H1 (cell line): ENCODE data around the gene PDYN. TPM values are rescaled to one million over a fixed set of nuclear protein-coding genes. Genes with fewer than 3 reads are reported as not detected.

Experiments
- CTCF ChIA-PET: fragments of 300-600 bp; sonication (Branson Sonifier 250); formaldehyde crosslinking; loops from one replicate; lab custom pipeline; 2021; ENCODE audit not compliant: partially characterized antibody; lab: Charles Lee
- POLR2A ChIA-PET: fragments of 300-600 bp; sonication (Branson Sonifier 250); formaldehyde crosslinking; loops from one replicate; lab custom pipeline; 2021; ENCODE audit warnings: inconsistent platforms; ENCODE audit not compliant: partially characterized antibody; lab: Charles Lee
- DNase-seq, 2 experiments: peaks; one replicate each; pipeline versions ENCODE4 v3.0.0 to v3.0.0-alpha.2; 2010 to 2022; ENCODE audit warnings: low spot score in 2 of 2, low read depth in 1 of 2, mixed read lengths in 1 of 2
- FAIRE-seq: peaks from 2 replicates; lab custom pipeline; 2011; peaks lifted over from hg19 to GRCh38; lab: Jason Lieb, UNC
- H2AFZ ChIP-seq: 2 replicates; pipeline ENCODE4 v1.8.1; 2012; ENCODE audit warnings: low read length, inconsistent platforms
- H2AK5ac ChIP-seq: 2 replicates; pipeline ENCODE4 v1.6.1; 2013; ENCODE audit warnings: low read depth, low read length
- H2BK120ac ChIP-seq: replicated peaks from 2 replicates; pipeline ENCODE3; 2013; ENCODE audit warnings: low read depth, low read length, inconsistent platforms
- H2BK12ac ChIP-seq: 2 replicates; pipeline ENCODE4 v1.6.1; 2013; ENCODE audit warnings: low read depth, low read length
- H2BK15ac ChIP-seq: 2 replicates; pipeline ENCODE4 v1.6.1; 2013; ENCODE audit warnings: low read length
- H2BK20ac ChIP-seq: 2 replicates; pipeline ENCODE4 v1.6.1; 2013; ENCODE audit warnings: low read length
- H2BK5ac ChIP-seq: 2 replicates; pipeline ENCODE4 v1.6.1; 2013; ENCODE audit warnings: low read depth, low read length
- H3K14ac ChIP-seq: 2 replicates; pipeline ENCODE4 v1.6.1; 2013; ENCODE audit warnings: inconsistent platforms; ENCODE audit not compliant: insufficient read length
- H3K18ac ChIP-seq: 2 replicates; pipeline ENCODE4 v1.6.1; 2013; ENCODE audit warnings: low read length; ENCODE audit errors: extremely low read depth
- H3K23ac ChIP-seq: 2 replicates; pipeline ENCODE4 v1.6.1; 2013; ENCODE audit warnings: inconsistent platforms; ENCODE audit not compliant: insufficient read length
- H3K23me2 ChIP-seq: 2 replicates; pipeline ENCODE4 v1.6.1; 2013; ENCODE audit warnings: low read depth, low read length
- H3K27ac ChIP-seq: 2 replicates; pipeline ENCODE4 v1.6.1; 2011; ENCODE audit warnings: low read depth, low read length, inconsistent platforms
- H3K27me3 ChIP-seq, 4 experiments: replicated peaks in 1 of 4; 1 replicate in 1 of 4; 2 replicates in 3 of 4; pipeline versions ENCODE4 v1.6.1 to v1.8.1; 2011 to 2013; ENCODE audit warnings: low read length in 3 of 4, mild to moderate bottlenecking in 3 of 4, inconsistent platforms in 2 of 4, mixed read lengths in 2 of 4, moderate library complexity in 1 of 4; ENCODE audit not compliant: control insufficient read depth in 3 of 4, insufficient read depth in 3 of 4; ENCODE audit errors: extremely low read depth in 1 of 4
- H3K36me3 ChIP-seq, 4 experiments: 2 replicates each; pipeline versions ENCODE4 v1.6.1 to v1.8.1; 2011 to 2013; ENCODE audit warnings: mild to moderate bottlenecking in 4 of 4, low read length in 3 of 4, moderate library complexity in 2 of 4, control low read depth in 1 of 4, inconsistent platforms in 1 of 4; ENCODE audit not compliant: insufficient read depth in 4 of 4, control insufficient read depth in 2 of 4
- H3K4ac ChIP-seq: replicated peaks from 2 replicates; pipeline ENCODE3; 2013; ENCODE audit warnings: low read length, low read depth, mixed read lengths, inconsistent platforms; ENCODE audit not compliant: insufficient read length
- H3K4me1 ChIP-seq, 4 experiments: replicated peaks in 1 of 4; 1 replicate in 1 of 4; 2 replicates in 3 of 4; pipeline versions ENCODE4 v1.6.1 to v1.8.1; 2011 to 2013; ENCODE audit warnings: low read length in 3 of 4, inconsistent platforms in 2 of 4, mixed read lengths in 1 of 4; ENCODE audit not compliant: insufficient read depth in 4 of 4, control insufficient read depth in 3 of 4
- H3K4me2 ChIP-seq, 2 experiments: 2 replicates each; pipeline versions ENCODE4 v1.6.1 to v1.8.1; 2011 to 2013; ENCODE audit warnings: low read depth in 2 of 2, low read length in 2 of 2, control low read depth in 1 of 2, inconsistent platforms in 1 of 2, mild to moderate bottlenecking in 1 of 2; ENCODE audit not compliant: insufficient read depth in 1 of 2
- H3K4me3 ChIP-seq, 4 experiments: fragments of 200-600, 300-600 bp in 1 of 4; sonication (generic), shearing (Covaris generic), sonication (Bioruptor Twin) in 1 of 4; 2 replicates each; pipeline versions ENCODE4 v1.5.1 to v1.8.1; 2011 to 2016; ENCODE audit warnings: low read length in 4 of 4, low read depth in 3 of 4, control low read depth in 2 of 4, inconsistent platforms in 2 of 4, mild to moderate bottlenecking in 2 of 4, mixed read lengths in 1 of 4, moderate library complexity in 1 of 4; ENCODE audit not compliant: insufficient read depth in 2 of 4; ENCODE audit errors: extremely low read depth in 1 of 4
- H3K56ac ChIP-seq: replicated peaks from 2 replicates; pipeline ENCODE3; 2013; ENCODE audit warnings: low read depth, mild to moderate bottlenecking, mixed read lengths, low read length, inconsistent platforms; ENCODE audit not compliant: insufficient read length
- H3K79me1 ChIP-seq: 2 replicates; pipeline ENCODE4 v1.6.1; 2013; ENCODE audit warnings: low read depth, low read length, control low read depth
- H3K79me2 ChIP-seq, 2 experiments: 2 replicates each; pipeline versions ENCODE4 v1.6.1 to v1.8.1; 2012 to 2013; ENCODE audit warnings: low read length in 2 of 2, mild to moderate bottlenecking in 2 of 2, inconsistent platforms in 1 of 2; ENCODE audit not compliant: insufficient read depth in 2 of 2, control insufficient read depth in 1 of 2
- H3K9ac ChIP-seq, 4 experiments: replicated peaks in 1 of 4; 1 replicate in 1 of 4; 2 replicates in 3 of 4; pipeline versions ENCODE4 v1.6.1 to v1.8.1; 2011 to 2013; ENCODE audit warnings: low read depth in 3 of 4, low read length in 3 of 4, control low read depth in 2 of 4, mild to moderate bottlenecking in 2 of 4, moderate library complexity in 2 of 4, inconsistent platforms in 1 of 4; ENCODE audit errors: extremely low read depth in 1 of 4
- H3K9me3 ChIP-seq, 2 experiments: 2 replicates each; pipeline versions ENCODE4 v1.6.1 to v1.8.1; 2012 to 2013; ENCODE audit warnings: mild to moderate bottlenecking in 2 of 2, moderate library complexity in 2 of 2, control low read depth in 1 of 2, inconsistent platforms in 1 of 2, low read depth in 1 of 2, low read length in 1 of 2, mixed read lengths in 1 of 2; ENCODE audit not compliant: insufficient read depth in 2 of 2
- H4K20me1 ChIP-seq, 2 experiments: replicated peaks in 1 of 2; 2 replicates each; pipeline versions ENCODE3 to v1.8.1; 2011 to 2013; ENCODE audit warnings: inconsistent platforms in 2 of 2, low read length in 2 of 2, mild to moderate bottlenecking in 1 of 2; ENCODE audit not compliant: insufficient read depth in 2 of 2, control insufficient read depth in 1 of 2
- H4K5ac ChIP-seq: 2 replicates; pipeline ENCODE4 v1.6.1; 2013; ENCODE audit warnings: low read length, low read depth, mixed read lengths, inconsistent platforms; ENCODE audit not compliant: insufficient read length
- H4K8ac ChIP-seq: 2 replicates; pipeline ENCODE4 v1.8.0; 2013; ENCODE audit warnings: mild to moderate bottlenecking, moderate library complexity, low read length, inconsistent platforms; ENCODE audit not compliant: insufficient read depth; ENCODE audit errors: extremely low read depth
- H4K91ac ChIP-seq: replicated peaks from 2 replicates; pipeline ENCODE3; 2013; ENCODE audit warnings: low read length, mixed read lengths, inconsistent platforms; ENCODE audit not compliant: insufficient read length
- CBX8 ChIP-seq: fragments of 300-800, 300-1000 bp; sonication (generic); IDR thresholded peaks from 2 replicates; pipeline ENCODE4 v1.7.1; 2016; ENCODE audit warnings: low read depth, low read length, borderline replicate concordance
- CHD1 ChIP-seq: IDR thresholded peaks from 2 replicates; pipeline ENCODE4 v1.6.1; 2012; ENCODE audit warnings: low read depth, low read length, improper control_type of control experiment
- EGR1 ChIP-seq: IDR thresholded peaks from 2 replicates; pipeline ENCODE4 v1.6.1; 2011; ENCODE audit warnings: low read depth, low read length, borderline replicate concordance
- GABPA ChIP-seq: IDR thresholded peaks from 2 replicates; pipeline ENCODE4 v1.6.1; 2011; ENCODE audit warnings: mild to moderate bottlenecking, low read length, moderate library complexity, borderline replicate concordance; ENCODE audit not compliant: insufficient read depth
- HDAC2 ChIP-seq, 2 experiments: fragments of 300-600 bp in 1 of 2; sonication (generic) in 1 of 2; IDR thresholded peaks; 2 replicates each; pipeline ENCODE4 v1.6.1; 2011 to 2012; ENCODE audit warnings: low read depth in 2 of 2, low read length in 2 of 2, mild to moderate bottlenecking in 2 of 2, moderate library complexity in 2 of 2, borderline replicate concordance in 1 of 2, inconsistent platforms in 1 of 2
- PHF8 ChIP-seq: fragments of 200-600 bp; sonication (generic); conservative IDR thresholded peaks from 2 replicates; pipeline ENCODE4 v1.7.1; 2012; ENCODE audit warnings: low read depth, mild to moderate bottlenecking, inconsistent platforms, low read length, moderate library complexity
- POU5F1 ChIP-seq: IDR thresholded peaks from 2 replicates; pipeline ENCODE4 v1.6.1; 2011; ENCODE audit warnings: low read depth, mild to moderate bottlenecking, low read length, moderate library complexity
- RXRA ChIP-seq: IDR thresholded peaks from 2 replicates; pipeline ENCODE4 v1.6.1; 2011; ENCODE audit warnings: low read depth, mild to moderate bottlenecking, low read length, moderate library complexity; ENCODE audit not compliant: insufficient read depth
- SIN3A ChIP-seq, 2 experiments: IDR thresholded peaks in 1 of 2; conservative IDR thresholded peaks in 1 of 2; 2 replicates each; pipeline ENCODE4 v1.6.1; 2011 to 2012; ENCODE audit warnings: low read length in 2 of 2, improper control_type of control experiment in 1 of 2, low read depth in 1 of 2, mild to moderate bottlenecking in 1 of 2
- SP4 ChIP-seq: IDR thresholded peaks from 2 replicates; pipeline ENCODE4 v1.6.1; 2012; ENCODE audit warnings: low read length, inconsistent platforms
- TCF12 ChIP-seq: IDR thresholded peaks from 2 replicates; pipeline ENCODE4 v1.6.1; 2011; ENCODE audit warnings: low read depth, mild to moderate bottlenecking, low read length
- YY1 ChIP-seq: IDR thresholded peaks from 2 replicates; pipeline ENCODE4 v1.6.1; 2011; ENCODE audit warnings: low read depth, mild to moderate bottlenecking, low read length
- WGBS, 2 experiments: shearing (Covaris generic) in 1 of 2; methylation state at CpG; one replicate each; pipeline versions ENCODE4 v1.1.6 to v1.1.7; 2013 to 2015; ENCODE audit warnings: low lambda C conversion rate in 2 of 2, mixed read lengths in 2 of 2, inconsistent platforms in 1 of 2, low coverage in 1 of 2, missing lambda C conversion rate in 1 of 2; ENCODE audit not compliant: insufficient replicate concordance in 2 of 2, insufficient coverage in 1 of 2, insufficient read length in 1 of 2; ENCODE audit errors: extremely low coverage in 1 of 2, missing lambda C conversion rate in 1 of 2; 5-methylcytosine and 5-hydroxymethylcytosine counted together
- polyA plus RNA-seq, 7 experiments: library from polyadenylated mRNA; depleted of rRNA in 3 of 7; stranded (reverse) in 5 of 7; unstranded in 2 of 7; fragments of >200 nt in 5 of 7; fragments of 200-250 nt in 2 of 7; gene quantifications; 1 replicate in 5 of 7; 2 replicates in 1 of 7; 4 replicates in 1 of 7; pipeline versions ENCODE4 v1.2.1 to v1.2.3, GENCODE V29; 2011 to 2013; ENCODE audit warnings: missing spikeins in 2 of 7, mixed read lengths in 2 of 7
- total RNA-seq: library from RNA; stranded (reverse); fragmentation: NEBNext Ultra II Directional; extraction: Animal tissue kit (Norgen Biotek cat#: 25700); gene quantifications from 2 replicates; pipeline ENCODE4 v1.2.1, GENCODE V29; 2021

Gene PDYN
- total and polyA plus RNA-seq, 2 of the 8 experiments (the other 6 are each of a cell fraction or from before 2014, with no cell fraction given), result 0.54 to 0.60 TPM

- Histone ChIP-seq H2BK5ac (no peak overlapping the region), H2AK5ac (no peak overlapping the region), H3K18ac (no peak overlapping the region), H3K23me2 (no peaks in the 10 kb centered on the region; the same call in 1 of the 2 replicates), H2BK20ac (no peak overlapping the region), H4K5ac (no peak overlapping the region), H3K27ac (no peak overlapping the region), H3K4ac (no peak overlapping the region), H4K91ac (no peak overlapping the region), H2BK120ac (no peak overlapping the region), H3K4me1 (peaks cover 0 to 14% (median 7%) of the 10 kb centered on the region in 4 experiments; a peak in 3 of 7 replicates), H3K4me2 (no peak overlapping the region), H3K23ac (no peak overlapping the region), H3K9me3 (no peaks in the 10 kb centered on the region), H3K79me2 (no peaks in the 10 kb centered on the region), H4K20me1 (peaks cover 0 to 3% of the 10 kb centered on the region in 2 experiments), H4K8ac (no peak overlapping the region), H3K9ac (no peak overlapping the region), H2AFZ (no peak overlapping the region), H3K14ac (no peak overlapping the region), H3K27me3 (peaks cover 0 to 8% (median under 1%) of the 10 kb centered on the region in 4 experiments; a peak in 3 of 7 replicates), H2BK15ac (no peak overlapping the region), H2BK12ac (no peak overlapping the region), H3K36me3 (no peaks in the 10 kb centered on the region), H3K56ac (no peak overlapping the region), H3K79me1 (no peaks in the 10 kb centered on the region), H3K4me3 (no peak overlapping the region)
- ChIA-PET POLR2A (no interaction called here), CTCF (interaction anchor here (0.5 to 6.0 kb wide), 39 partner anchors 9 to 849 kb away, joined by 3 to 88 read pairs (median 5); partner anchors contain the start of gene PDYN)
- DNase-seq (peak; percentile 36 to 94), FAIRE-seq (peak; percentile 88)
- 28% methylated on average over 12 of the region's 12 CpGs; no CpG with 5 or more reads in 1 of the 2 experiments for whole genome bisulfite sequencing, 2 experiments
- no peak for TF ChIP-seq HDAC2 (IDR thresholded peaks at IDR 0.05; ENCODE audit: borderline replicate concordance in 1 of 2, low read depth in 2 of 2, low read length in 2 of 2)
- peak; percentile 22; the same call in 1 of the 2 replicates for TF ChIP-seq GABPA
- no peak for TF ChIP-seq PHF8
- TF ChIP-seq SIN3A (conservative IDR thresholded peaks at IDR 0.05 in 1 of 2, IDR thresholded peaks at IDR 0.05 in 1 of 2; ENCODE audit: low read depth in 1 of 2, low read length in 2 of 2), result peak; percentile 82 to 87; a peak in 2 of 4 replicates
- no peak for TF ChIP-seq SP4
- TF ChIP-seq EGR1, result no peak
- no peak for TF ChIP-seq RXRA
- 0 out of 2 replicates have a peak, but pooled peaks have one; percentile 23 for TF ChIP-seq TCF12
- TF ChIP-seq CHD1, result no peak
- no peak for TF ChIP-seq POU5F1
- TF ChIP-seq CBX8, result no peak
- peak; percentile 82 for TF ChIP-seq YY1
Observed at GRCh38 chr20:2005831-2006426, 12.1 kb upstream of the PDYN start.
